HUDEP-2 (cell line): Measurements from ENCODE around the gene CAMK1G.
A peak's percentile ranks its signal among the peaks of the same experiment; 100 is the strongest.

Experiments
- DNase-seq, 76 experiments: peaks; one replicate each; lab custom pipeline; 2025; ENCODE audit not compliant: unreplicated experiment in 76 of 76; lab: John Stamatoyannopoulos, UW

CAMK1G gene

DNA sequence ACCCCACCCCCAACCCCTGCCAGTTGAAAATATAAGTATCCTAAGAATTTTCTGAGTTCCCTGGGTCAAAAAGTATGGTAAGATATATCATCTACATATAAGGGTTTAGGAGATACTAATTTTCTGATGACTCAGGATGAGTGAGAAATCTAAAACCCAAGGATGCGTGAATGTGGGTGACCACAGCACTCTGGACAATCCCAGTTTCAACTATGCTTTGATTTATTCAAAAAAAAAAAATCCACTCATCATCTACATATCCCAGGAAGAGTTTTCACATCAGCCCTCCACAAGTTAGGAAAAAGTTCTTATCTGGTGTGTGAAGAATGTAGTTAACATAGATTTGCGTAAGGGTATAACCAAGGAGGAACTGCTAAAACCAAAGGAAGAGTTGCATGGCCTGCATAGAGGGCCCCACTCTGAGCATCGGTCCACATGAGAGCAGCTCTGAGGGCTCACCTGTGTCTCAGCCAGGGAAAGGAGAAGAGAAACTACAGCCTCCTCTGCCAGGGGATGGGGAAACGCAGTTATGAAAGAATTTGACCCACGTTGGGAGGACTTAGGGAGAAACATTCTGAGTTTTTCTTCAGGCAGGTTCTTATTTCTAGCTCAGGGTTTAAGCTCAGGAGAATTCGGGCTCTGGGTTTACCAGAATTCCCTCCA lies 50.0 kb downstream of the CAMK1G start:
- DNase-seq = no peak

DNA sequence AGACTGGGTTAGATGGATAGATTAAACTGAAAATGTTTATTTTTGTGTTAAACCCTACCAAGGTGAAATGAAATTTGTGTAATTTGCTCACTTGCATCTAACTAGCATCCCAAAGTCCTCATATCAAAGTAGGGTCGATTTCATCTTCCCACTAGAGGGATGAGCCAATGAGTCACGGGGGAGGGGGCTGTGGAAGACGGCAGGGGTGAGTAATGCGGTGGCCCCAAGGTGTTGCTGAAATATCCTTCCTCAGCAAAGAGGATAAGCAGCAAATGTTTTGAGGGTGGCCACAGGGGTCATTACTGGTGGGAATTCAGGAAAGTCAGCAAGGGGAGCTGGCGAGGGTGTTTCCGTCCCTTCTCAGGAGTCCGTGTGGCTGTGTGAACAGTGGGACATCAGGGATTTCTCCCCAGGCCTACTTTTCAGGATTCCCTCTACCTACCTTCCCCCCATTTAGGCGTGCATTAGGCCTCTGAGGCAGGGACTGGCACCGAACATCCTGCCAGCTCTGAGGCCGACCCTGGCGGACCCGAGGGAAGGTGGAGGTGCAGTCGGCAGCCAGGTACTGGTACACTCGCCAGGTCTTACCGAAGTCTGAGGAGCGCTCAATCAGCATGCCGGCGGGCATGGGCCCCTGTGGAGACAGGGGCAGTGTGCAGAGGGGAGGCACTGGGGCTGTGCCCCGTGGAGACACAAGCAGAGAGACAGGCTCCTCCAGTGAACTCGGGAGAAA lies 50.7 kb downstream of the CAMK1G start:
- no peak for DNase-seq

DNA sequence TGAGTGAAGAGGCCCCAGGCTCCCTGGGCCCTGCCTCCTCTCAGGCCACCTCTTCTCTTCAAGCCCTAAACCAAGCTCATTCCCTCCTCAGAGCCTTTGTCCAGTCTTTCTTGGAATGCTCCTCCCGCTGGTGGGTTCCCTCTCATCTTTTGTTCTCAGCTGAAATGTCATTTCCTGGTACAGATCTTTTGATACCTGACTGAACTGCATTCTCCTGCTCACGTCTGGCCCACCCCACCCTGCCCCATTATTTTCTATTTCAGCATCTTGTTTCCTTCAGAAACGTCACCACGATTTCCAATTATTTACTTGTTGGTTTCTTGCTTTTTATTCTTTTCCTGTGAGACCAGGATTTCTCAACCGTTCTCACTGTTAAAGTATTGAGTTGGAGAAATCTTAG lies 52.3 kb downstream of the CAMK1G start:
- no peak for DNase-seq

DNA sequence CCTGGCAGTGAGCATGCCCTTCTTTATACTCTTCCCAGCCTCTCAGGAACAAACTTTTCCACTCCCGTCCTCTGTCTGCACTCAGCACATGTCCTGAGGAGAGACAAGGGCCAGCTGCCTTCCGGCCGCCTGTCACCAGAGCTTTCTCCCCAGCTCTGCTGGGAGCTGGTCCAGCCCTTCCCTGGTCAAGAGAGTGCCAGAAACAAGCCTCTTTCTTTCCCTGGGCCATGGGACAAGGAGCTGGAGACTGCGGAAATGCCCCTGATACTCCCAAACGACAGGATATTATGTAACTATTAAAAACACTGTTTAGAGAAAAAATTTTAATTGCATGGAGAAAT lies 58.3 kb downstream of the CAMK1G start:
- no peak for DNase-seq

DNA sequence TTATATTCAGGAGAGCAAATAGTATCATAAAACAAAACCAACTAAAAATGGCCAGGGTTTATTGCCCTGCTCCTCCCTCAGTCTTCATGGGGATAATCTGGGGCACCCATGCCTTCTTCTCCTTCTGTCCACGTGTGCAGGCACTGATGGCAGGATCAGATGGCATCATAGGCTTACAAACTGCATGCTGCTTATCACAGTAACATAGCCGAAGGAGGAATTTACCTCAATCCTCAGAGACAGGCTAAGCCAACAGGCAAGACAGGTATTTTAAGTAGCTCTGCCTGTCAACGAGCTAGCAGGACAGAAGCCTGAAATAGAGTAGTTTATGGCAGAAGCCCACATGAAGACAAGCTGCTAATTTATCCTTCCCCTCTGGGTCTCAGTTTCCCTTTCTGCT lies 59.3 kb downstream of the CAMK1G start:
- DNase-seq = no peak

DNA sequence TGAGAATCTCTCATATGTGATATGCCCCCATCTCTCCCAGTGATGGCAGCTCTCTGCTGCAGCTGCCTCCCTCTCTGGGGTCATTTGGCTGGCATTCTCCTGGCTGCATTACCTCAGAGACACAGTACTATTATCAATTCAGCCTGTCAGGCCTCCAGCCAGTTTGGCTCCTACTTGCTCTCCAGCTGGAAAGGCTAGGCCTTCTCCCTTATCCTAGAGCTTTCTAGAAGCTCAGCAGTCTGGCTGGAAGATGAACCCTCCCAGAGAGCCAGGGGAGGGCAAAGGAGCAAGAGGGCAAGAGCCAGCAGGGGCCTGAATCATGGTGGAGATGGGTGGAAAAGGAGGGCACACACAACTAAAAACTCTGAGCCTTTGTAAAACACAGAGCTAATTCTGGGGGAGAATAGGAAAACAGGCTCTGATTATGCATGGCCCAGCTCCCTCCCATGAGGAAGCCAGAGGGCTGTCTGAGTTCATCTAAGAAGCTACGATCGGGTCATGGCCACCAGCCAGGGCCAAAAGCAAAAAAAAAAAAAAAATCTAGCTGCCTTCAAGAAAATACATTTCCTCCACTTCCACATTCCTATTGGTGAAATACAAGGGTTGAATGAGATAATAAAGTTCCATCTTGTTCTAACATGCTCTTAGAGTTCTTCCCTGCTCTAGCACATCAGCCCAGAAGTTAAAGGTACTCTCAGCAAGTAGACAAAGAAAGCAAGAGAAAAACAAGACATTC lies 59.9 kb downstream of the CAMK1G start:
- DNase-seq = no peak

DNA sequence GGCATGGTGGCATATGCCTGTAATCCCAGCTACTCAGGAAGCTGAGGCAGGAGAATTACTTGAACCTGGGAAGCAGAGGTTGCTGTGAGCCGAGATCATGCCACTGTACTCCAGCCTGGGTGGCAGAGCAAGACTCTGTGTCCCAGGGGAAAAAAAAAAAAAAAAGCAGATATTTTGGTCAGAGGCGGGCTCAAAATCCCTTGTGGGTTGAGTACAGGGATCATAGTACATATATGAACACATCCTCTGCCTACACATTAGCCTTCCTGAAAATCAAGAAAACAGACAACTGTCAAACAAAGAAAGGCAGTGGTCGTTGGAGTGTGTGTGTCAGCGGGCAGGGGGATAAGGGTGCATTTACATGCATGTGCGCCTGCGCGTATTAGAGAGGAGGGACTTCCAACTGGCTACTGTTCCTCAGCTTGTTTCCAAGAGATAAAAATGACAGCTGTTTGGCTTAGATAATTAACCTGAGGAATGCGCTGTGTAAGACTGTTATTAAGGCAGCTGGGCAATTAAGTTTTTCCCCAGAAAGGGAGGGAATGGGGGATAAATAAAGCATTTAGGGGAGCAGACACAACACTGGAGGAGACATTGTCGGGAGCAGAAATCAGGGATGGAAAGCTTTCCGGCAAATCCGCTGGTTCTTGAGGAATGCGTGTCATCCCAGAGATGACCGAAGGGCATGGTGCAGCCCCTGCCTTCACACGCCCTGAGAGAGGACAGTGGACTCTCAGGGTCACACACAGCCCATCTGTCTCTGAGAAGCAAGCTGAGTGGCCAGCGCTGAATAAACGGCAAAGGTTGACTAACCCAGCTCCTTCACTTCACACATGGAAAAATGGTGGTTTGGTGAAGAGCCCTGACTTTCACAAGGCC lies 62.3 kb downstream of the CAMK1G start:
- DNase-seq = peak in 2 of 76 experiments; percentile 27 to 29

DNA sequence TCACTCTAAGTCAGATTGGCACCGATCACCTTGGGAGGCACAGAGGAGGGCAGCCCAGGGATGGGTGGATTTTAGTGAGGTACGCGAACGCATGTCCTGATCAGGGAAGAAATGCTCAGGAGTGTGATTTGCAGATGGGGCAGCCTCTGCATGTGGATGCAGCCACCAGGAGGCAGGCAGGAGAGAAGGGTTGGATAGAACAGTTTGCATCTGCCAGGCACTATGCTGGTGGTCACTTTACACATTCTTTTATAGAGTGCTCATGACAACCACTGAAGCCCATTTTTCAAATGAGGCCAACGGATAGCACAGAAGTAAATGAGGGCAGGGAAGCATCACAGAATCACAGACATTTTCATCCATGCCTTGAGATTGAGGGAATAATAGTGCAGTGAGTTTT lies 63.0 kb downstream of the CAMK1G start:
- peak in 1 of 76 experiments; percentile 7 for DNase-seq

DNA sequence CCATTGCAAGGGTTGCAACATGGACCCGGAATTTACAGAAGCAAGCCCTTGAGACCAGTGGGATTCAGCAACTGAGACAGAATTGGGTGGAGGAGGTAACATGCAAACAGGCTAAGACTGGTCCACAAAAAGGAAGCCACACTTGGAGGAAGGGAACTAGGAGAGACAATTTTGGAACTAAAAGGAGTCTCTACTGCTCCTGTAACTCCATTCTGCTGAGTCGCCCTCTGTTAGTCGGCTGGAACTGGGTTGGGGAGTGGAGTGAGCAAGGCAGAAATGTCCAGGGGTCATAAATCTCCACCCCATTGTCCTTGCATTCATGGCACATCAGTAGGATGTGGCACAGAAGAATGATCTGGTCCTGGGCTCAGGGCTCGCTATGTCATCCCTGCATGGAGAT lies 63.6 kb downstream of the CAMK1G start:
- DNase-seq = no peak

DNA sequence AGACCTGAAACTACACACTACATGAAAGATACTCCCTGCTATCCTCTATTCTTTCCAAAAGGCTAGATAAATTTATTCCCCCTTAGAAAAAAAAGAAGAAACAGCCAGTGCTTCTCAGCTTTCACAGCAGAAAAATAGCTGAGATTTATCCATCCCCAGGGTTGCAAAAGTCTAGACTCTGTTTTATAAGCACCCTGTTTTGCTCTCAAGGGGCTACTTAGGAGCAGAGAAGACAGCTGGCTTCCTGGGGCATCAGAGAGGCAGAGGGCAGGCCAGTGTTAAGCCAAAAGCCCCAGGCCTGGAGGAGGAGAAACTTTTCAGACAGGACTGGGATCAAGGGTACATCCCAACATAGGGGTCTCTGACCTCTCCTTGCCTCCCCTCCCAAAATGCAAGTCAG lies 64.8 kb downstream of the CAMK1G start:
- DNase-seq = no peak

DNA sequence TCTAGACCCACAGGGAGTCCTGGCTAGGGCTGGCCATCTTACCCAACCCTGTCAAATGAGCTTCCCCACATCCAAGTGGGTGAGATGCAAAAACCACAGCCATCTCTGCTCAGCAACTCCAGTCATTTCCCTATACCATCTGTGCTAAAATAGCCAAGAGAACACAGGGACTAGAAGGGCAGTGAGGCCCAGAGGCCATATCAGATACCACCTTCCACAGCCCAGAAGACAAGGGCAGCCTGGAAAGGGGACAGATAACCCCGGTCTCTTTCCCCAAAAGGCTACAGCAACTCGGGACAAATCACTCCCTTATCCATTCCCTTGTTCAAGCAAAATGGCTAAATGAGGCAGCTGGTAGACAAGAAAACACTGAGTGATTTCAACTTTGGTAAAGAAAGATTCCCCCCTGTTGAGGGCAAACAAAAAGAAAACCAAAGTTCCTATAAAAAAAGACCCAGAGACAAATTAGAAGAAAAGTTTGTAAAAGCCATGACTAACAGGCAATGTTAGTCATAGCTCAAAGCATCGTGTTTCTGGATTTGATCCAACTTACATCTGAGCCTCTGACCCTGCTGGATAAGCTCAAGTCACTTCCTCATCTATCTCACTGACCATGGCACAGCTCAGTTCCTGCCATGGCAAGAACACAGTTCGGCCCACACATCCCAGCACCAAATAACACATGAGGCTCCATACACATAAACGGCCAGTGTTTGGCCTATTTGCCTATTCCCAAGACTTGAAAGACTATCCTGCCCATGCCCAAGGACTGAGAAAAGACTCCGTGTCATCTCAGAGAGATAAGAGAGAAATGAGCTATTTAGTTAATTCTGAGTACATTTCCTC lies 65.6 kb downstream of the CAMK1G start:
- peak in 41 of 76 experiments; percentile 2 to 67 (median 30) for DNase-seq

DNA sequence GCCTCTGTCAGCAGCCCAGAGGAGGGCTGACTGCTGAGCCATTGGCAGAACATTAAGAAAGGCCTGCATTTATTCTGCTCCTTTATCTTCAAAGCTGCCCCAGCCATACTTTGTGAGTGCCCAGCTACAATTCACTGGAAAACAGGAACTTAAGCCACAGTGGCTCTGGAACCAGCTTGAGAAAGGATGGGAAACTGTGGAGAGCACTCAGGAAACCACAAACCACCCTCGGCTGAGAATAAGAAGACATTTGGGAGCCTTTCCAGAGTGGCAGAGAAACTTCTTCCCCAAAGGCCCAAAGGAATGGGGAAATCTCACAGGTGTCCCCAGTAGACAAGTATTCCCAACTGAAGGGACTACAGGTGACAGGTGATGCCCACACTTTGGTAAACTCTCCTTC lies 66.9 kb downstream of the CAMK1G start:
- DNase-seq = no peak

DNA sequence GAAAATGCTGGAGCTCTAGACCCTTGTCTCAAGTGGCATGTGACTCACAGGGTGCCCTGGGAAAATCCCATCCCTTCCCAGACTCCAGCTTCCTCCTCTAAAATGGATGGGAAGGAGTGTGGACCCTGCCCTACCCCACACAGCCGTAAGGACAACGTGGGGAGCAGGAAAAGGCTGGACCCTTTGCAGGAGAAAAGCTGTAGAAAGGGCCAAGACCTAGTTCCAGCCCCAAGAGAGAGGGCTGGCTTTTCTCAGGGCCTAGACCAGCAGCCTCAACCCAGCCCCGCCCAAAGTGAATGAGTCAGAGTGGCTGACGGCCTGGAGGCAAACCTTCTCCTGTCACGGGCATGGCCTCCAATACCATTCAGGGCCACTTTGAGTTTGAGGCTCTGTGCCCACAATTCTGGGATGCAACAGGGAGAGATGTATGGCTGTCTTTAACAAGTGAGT lies 67.6 kb downstream of the CAMK1G start:
- peak in 61 of 76 experiments; percentile 4 to 79 (median 48) for DNase-seq

DNA sequence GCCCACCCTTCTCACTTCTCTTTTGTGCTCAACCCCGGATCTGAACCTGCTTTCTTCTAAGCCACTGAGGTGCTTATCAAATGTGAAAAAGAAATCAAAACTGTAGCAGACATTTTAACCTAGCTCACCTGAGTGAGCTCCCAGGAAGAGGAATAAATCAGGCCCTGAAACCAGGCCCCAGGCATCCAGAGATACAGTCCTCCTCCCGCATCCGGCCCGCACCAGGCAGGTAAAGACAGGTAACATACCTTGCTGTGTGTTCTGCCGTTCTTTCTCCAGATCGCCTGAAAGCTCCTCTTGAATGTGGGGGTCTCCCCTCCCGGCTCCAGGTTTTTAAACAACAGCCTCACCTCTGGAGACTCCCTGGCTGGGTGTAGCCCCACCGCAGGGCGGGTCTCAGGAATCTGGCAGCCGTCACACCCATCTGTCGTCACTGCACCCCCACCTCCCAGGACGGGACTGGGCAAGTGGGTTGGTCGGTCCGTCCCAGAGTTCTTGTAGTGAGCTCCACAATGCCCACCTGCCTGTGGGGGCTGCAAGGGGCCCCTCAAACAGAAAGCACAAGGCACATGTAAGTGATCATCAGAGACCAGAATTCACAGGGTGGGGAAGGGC lies 68.7 kb downstream of the CAMK1G start, which contains the start of gene LAMB3:
Gene LAMB3 (minus strand): TSS at position 305 of the 615 bp plus-strand sequence. CDS start 1,481 bp downstream, outside the sequence.
- DNase-seq = no peak

DNA sequence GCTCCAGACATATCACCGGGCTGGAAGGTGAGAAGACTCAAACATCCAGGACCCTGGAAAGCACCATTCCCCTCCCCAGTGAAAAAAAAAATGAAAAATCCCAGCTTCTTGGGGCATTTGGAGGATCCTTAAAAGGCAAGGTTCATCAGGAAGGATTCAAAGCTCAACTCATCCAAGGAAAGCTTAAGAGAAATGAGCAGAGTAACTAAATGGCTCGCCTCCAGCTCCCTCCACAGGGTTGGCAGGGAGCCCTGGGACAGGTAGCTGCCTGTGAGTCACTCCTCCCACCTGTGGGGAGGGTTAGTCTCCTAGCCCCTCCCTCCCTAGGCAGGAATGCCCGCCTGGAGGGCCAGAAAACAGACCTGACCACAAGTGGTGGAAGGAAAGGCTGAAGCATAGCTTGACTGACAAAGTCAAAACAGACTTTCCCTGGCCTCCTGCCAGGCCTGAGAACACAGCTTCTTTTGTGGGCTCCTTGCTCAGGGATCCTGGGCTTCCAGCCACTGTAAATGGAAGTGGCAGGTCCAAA lies 69.4 kb downstream of the CAMK1G start:
- DNase-seq = peak in 36 of 76 experiments; percentile 3 to 38 (median 12)

DNA sequence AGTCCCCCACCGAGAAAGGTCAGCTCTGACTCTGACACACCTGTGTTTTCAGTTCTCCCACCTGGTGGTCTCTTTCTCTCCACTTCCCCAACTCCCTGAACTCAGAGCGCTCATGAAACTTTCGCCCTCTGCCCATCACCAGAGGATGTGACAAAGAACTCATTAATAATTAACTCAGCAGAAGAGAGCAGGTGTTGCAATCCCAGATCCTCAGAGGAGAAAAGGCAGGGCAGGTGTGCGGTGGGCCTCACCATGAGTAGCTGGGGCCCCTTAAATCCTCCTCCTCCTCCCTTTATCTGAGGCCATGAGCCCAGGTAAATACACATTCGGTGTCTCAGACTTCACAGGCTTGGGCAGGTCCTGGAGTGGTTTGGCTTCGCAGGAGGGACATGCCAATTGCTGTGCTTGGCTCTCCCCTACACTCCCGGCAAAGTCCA lies 70.4 kb downstream of the CAMK1G start:
- no peak for DNase-seq

DNA sequence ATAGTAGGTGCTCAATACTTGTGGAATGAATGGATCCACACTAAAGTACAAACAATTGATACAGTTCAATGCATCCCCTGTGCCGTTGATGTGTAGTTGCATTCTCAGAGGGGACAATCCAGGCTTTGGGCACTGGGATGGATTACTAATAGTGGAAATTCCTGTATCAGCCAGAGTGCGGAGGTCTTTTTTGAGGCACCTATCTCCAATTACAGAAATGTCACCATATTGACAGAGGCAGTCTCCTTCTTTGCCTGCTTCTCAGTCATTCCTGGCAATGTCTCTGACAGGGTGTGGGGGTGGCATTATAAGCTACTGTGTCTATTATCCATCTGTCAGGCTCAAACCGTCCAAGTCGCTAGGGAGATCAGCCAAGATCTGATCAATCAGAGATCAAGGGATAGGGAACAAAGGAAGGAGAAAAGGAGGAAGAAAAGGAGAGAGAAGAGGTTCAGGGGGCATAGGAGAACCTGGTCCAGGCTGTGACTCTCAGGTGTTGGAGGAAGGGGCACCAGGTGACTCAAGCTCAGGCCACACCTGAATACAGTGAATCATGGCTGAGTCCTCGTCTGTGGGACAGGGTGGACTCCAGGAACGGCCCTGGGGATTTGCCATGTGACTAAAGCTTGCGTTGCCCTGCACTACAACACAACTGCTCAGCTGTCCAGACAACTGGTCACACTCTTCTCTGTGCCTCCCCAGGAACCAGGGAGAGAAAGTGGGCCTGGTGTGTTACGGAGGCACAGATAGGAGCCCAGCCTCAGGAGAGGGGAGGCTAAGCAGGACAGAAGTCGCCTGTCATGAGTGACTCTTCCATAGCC lies 72.1 kb downstream of the CAMK1G start:
- DNase-seq = no peak
